ENCODE measurements around the gene ADRB2.

- TF ChIP-seq POLR2AphosphoS5 (IDR thresholded peaks at IDR 0.05; ENCODE audit: low read depth, low read length) (no peak), POLR2A (IDR thresholded peaks at IDR 0.05; ENCODE audit: low read depth, low read length) (no peak), TAF1 (IDR thresholded peaks at IDR 0.05; ENCODE audit: borderline replicate concordance, low read depth, low read length) (no peak)
Measured at GRCh38 chr5:148842161-148842560, 15.8 kb downstream of the ADRB2 start.

Measured in GM12892 (cell line).